Right hindlimb (tissue), 1 donor: ENCODE data around the gene ADSL.

Experiments
- DNase-seq: peaks from one replicate; pipeline ENCODE4 v3.0.0-alpha.2; 2018

ADSL gene

GRCh38 chr22:40328546-40329456, 17.5 kb upstream of the ADSL start:
- no peak for DNase-seq

- DNase-seq = no peak
Measured at GRCh38 chr22:40329466-40329865, 16.8 kb upstream of the ADSL start.

- no peak for DNase-seq
Measured at GRCh38 chr22:40330086-40330485, 16.2 kb upstream of the ADSL start.

- no peak for DNase-seq
Measured at GRCh38 chr22:40330615-40331014, 15.7 kb upstream of the ADSL start.

GRCh38 chr22:40331706-40332105, 14.6 kb upstream of the ADSL start:
- no peak for DNase-seq

- DNase-seq = no peak
Measured at GRCh38 chr22:40332319-40332781, 13.9 kb upstream of the ADSL start.

- no peak for DNase-seq
Measured at GRCh38 chr22:40334060-40334459, 12.2 kb upstream of the ADSL start.

GRCh38 chr22:40334899-40335298, 11.4 kb upstream of the ADSL start:
- no peak for DNase-seq

- DNase-seq = no peak
Measured at GRCh38 chr22:40335358-40335757, 10.9 kb upstream of the ADSL start.

- DNase-seq = no peak
Measured at GRCh38 chr22:40340044-40340443, 6.3 kb upstream of the ADSL start.

- DNase-seq = no peak
Measured at GRCh38 chr22:40341604-40342003, 4.7 kb upstream of the ADSL start.

- DNase-seq = no peak
Measured at GRCh38 chr22:40342521-40342920, 3.8 kb upstream of the ADSL start.

GRCh38 chr22:40345271-40345670, 1.0 kb upstream of the ADSL start:
- no peak for DNase-seq

- DNase-seq = no peak
Measured at GRCh38 chr22:40345815-40346184, 500 bp upstream of the ADSL start.

- no peak for DNase-seq
Measured at GRCh38 chr22:40347300-40347699, 1.0 kb downstream of the ADSL start.

GRCh38 chr22:40348025-40348658, 1.8 kb downstream of the ADSL start:
- peak; percentile 61 for DNase-seq

- no peak for DNase-seq
Measured at GRCh38 chr22:40352763-40353162, 6.5 kb downstream of the ADSL start.

- DNase-seq = no peak
Measured at GRCh38 chr22:40361100-40361499, 14.8 kb downstream of the ADSL start.

- DNase-seq = no peak
Measured at GRCh38 chr22:40363059-40363458, 16.8 kb downstream of the ADSL start.

GRCh38 chr22:40364431-40364830, 18.1 kb downstream of the ADSL start:
- DNase-seq = no peak

GRCh38 chr22:40366068-40366467, 19.8 kb downstream of the ADSL start:
- DNase-seq = no peak

GRCh38 chr22:40367342-40367741, 21.0 kb downstream of the ADSL start:
- no peak for DNase-seq

GRCh38 chr22:40368016-40368415, 21.7 kb downstream of the ADSL start:
- DNase-seq = peak; percentile 25

- no peak for DNase-seq
Measured at GRCh38 chr22:40368836-40369235, 22.5 kb downstream of the ADSL start.
